GM19035 (cell line): ENCODE measurements around the gene PMP22.
A peak's percentile ranks its signal among the peaks of the same experiment; 100 is the strongest.

ENCODE experiments used
- ATAC-seq: cut with Tn5 transposase; IDR thresholded peaks from one replicate; pipeline ENCODE4 v1.9.1; 2021; ENCODE audit not compliant: unreplicated experiment

Gene PMP22

GRCh38 chr17:15278380-15278779, 13.3 kb upstream of the PMP22 start:
- ATAC-seq: no peak

- ATAC-seq: no peak
These were observed 8.9 kb upstream of the PMP22 start for GRCh38 chr17:15274017-15274416.

GRCh38 chr17:15273141-15273793, 8.1 kb upstream of the PMP22 start:
- ATAC-seq: no peak

GRCh38 chr17:15271741-15272140, 6.6 kb upstream of the PMP22 start:
- ATAC-seq: no peak

GRCh38 chr17:15270628-15271381, 5.7 kb upstream of the PMP22 start:
- ATAC-seq: no peak

- no peak for ATAC-seq
These were observed 4.6 kb upstream of the PMP22 start for GRCh38 chr17:15269780-15270089.

- ATAC-seq: no peak
These were observed 4.1 kb upstream of the PMP22 start for GRCh38 chr17:15269087-15269779.

GRCh38 chr17:15268461-15268860, 3.3 kb upstream of the PMP22 start:
- ATAC-seq: no peak

GRCh38 chr17:15267996-15268395, 2.9 kb upstream of the PMP22 start:
- no peak for ATAC-seq

GRCh38 chr17:15266325-15267125, 1.4 kb upstream of the PMP22 start:
- no peak for ATAC-seq

- ATAC-seq: no peak
These were observed 584 bp downstream of the PMP22 start for GRCh38 chr17:15264542-15264941.

GRCh38 chr17:15263680-15264079, 1.4 kb downstream of the PMP22 start:
- ATAC-seq: no peak

- no peak for ATAC-seq
These were observed 1.9 kb downstream of the PMP22 start for GRCh38 chr17:15263206-15263579.

- no peak for ATAC-seq
These were observed 2.6 kb downstream of the PMP22 start for GRCh38 chr17:15262291-15263205.

GRCh38 chr17:15261802-15262290, 3.3 kb downstream of the PMP22 start:
- no peak for ATAC-seq

- no peak for ATAC-seq
These were observed 3.8 kb downstream of the PMP22 start for GRCh38 chr17:15261258-15261801.

GRCh38 chr17:15260376-15261257, 4.5 kb downstream of the PMP22 start:
- peak; percentile 50 for ATAC-seq

- no peak for ATAC-seq
These were observed 7.2 kb downstream of the PMP22 start for GRCh38 chr17:15257796-15258512.
